H1 (cell line): ENCODE data around the gene AGAP1. TPM values are rescaled to one million over a fixed set of nuclear protein-coding genes. Genes with fewer than 3 reads are reported as not detected.

Experiments used
- CBX8 ChIP-seq: fragments of 300-800, 300-1000 bp; sonication (generic); IDR thresholded peaks from 2 replicates; pipeline ENCODE4 v1.7.1; 2016; ENCODE audit warnings: low read depth, low read length, borderline replicate concordance
- CEBPB ChIP-seq: IDR thresholded peaks from 2 replicates; pipeline ENCODE4 v1.6.1; 2012; ENCODE audit warnings: low read depth, low read length
- FOSL1 ChIP-seq: IDR thresholded peaks from 2 replicates; pipeline ENCODE4 v1.6.1; 2011; ENCODE audit warnings: mild to moderate bottlenecking, low read depth, low read length, moderate library complexity; ENCODE audit not compliant: insufficient read depth
- HDAC2 ChIP-seq, 2 experiments: fragments of 300-600 bp in 1 of 2; sonication (generic) in 1 of 2; IDR thresholded peaks; 2 replicates each; pipeline ENCODE4 v1.6.1; 2011 to 2012; ENCODE audit warnings: low read depth in 2 of 2, low read length in 2 of 2, mild to moderate bottlenecking in 2 of 2, moderate library complexity in 2 of 2, borderline replicate concordance in 1 of 2, inconsistent platforms in 1 of 2
- JUND ChIP-seq: IDR thresholded peaks from 2 replicates; pipeline ENCODE4 v1.6.1; 2011; ENCODE audit warnings: mild to moderate bottlenecking, improper control_type of control experiment, low read length
- RAD21 ChIP-seq, 2 experiments: IDR thresholded peaks in 1 of 2; conservative IDR thresholded peaks in 1 of 2; 2 replicates each; pipeline ENCODE4 v1.6.1; 2011; ENCODE audit warnings: low read depth in 2 of 2, low read length in 2 of 2, improper control_type of control experiment in 1 of 2, inconsistent platforms in 1 of 2, mild to moderate bottlenecking in 1 of 2, moderate library complexity in 1 of 2
- RNF2 ChIP-seq: fragments of 200-900, 300-1000 bp; sonication (generic); IDR thresholded peaks from 2 replicates; pipeline ENCODE4 v1.7.1; 2016; ENCODE audit warnings: borderline replicate concordance, low read depth, mild to moderate bottlenecking, antibody characterized with exemption, low read length; ENCODE audit not compliant: poor library complexity, severe bottlenecking; ENCODE audit errors: missing control alignments
- SAP30 ChIP-seq: fragments of 300-600 bp; sonication (generic); IDR thresholded peaks from 2 replicates; pipeline ENCODE4 v1.7.1; 2012; ENCODE audit warnings: low read length, moderate library complexity, mild to moderate bottlenecking, inconsistent platforms; ENCODE audit not compliant: insufficient read depth, insufficient replicate concordance
- SIRT6 ChIP-seq: IDR thresholded peaks from one replicate; pipeline ENCODE4 v1.7.1; 2012; ENCODE audit warnings: low read length, inconsistent platforms
- SP4 ChIP-seq: IDR thresholded peaks from 2 replicates; pipeline ENCODE4 v1.6.1; 2012; ENCODE audit warnings: low read length, inconsistent platforms
- polyA plus RNA-seq, 7 experiments: library from polyadenylated mRNA; depleted of rRNA in 3 of 7; stranded (reverse) in 5 of 7; unstranded in 2 of 7; fragments of >200 nt in 5 of 7; fragments of 200-250 nt in 2 of 7; gene quantifications; 1 replicate in 5 of 7; 2 replicates in 1 of 7; 4 replicates in 1 of 7; pipeline versions ENCODE4 v1.2.1 to v1.2.3, GENCODE V29; 2011 to 2013; ENCODE audit warnings: missing spikeins in 2 of 7, mixed read lengths in 2 of 7
- total RNA-seq: library from RNA; stranded (reverse); fragmentation: NEBNext Ultra II Directional; extraction: Animal tissue kit (Norgen Biotek cat#: 25700); gene quantifications from 2 replicates; pipeline ENCODE4 v1.2.1, GENCODE V29; 2021
- TF ChIP-seq, protein P1 (sequence below): fragments of 300-600 bp; sonication (generic); IDR thresholded peaks from 2 replicates; pipeline ENCODE4 v1.7.1; 2012; ENCODE audit warnings: low read length, moderate library complexity, mild to moderate bottlenecking, inconsistent platforms; ENCODE audit not compliant: insufficient replicate concordance

AGAP1 gene
- total and polyA plus RNA-seq, 2 of the 8 experiments (the other 6 are each of a cell fraction or from before 2014, with no cell fraction given) = 18.1 to 39.4 TPM

DNA sequence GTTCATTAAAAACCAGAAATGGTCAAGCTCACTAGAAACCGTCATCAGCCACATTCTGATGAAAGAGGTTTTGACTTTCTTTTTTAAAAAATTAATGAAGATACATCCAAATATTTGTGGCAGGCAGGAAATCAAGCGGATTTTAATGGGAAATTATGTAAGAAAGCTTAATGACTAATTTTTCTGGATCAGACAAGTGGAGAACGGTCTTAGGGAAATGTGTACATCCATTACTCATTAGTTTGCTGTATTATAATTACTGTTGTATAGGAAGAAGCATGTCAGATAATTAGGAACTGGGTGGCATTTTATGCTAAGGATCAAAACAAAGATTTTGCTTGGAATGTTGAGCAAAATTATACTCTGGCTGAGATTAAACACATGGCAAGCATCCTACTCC lies 39.4 kb downstream of the AGAP1 start (continued):
- TF ChIP-seq, protein P1, sequence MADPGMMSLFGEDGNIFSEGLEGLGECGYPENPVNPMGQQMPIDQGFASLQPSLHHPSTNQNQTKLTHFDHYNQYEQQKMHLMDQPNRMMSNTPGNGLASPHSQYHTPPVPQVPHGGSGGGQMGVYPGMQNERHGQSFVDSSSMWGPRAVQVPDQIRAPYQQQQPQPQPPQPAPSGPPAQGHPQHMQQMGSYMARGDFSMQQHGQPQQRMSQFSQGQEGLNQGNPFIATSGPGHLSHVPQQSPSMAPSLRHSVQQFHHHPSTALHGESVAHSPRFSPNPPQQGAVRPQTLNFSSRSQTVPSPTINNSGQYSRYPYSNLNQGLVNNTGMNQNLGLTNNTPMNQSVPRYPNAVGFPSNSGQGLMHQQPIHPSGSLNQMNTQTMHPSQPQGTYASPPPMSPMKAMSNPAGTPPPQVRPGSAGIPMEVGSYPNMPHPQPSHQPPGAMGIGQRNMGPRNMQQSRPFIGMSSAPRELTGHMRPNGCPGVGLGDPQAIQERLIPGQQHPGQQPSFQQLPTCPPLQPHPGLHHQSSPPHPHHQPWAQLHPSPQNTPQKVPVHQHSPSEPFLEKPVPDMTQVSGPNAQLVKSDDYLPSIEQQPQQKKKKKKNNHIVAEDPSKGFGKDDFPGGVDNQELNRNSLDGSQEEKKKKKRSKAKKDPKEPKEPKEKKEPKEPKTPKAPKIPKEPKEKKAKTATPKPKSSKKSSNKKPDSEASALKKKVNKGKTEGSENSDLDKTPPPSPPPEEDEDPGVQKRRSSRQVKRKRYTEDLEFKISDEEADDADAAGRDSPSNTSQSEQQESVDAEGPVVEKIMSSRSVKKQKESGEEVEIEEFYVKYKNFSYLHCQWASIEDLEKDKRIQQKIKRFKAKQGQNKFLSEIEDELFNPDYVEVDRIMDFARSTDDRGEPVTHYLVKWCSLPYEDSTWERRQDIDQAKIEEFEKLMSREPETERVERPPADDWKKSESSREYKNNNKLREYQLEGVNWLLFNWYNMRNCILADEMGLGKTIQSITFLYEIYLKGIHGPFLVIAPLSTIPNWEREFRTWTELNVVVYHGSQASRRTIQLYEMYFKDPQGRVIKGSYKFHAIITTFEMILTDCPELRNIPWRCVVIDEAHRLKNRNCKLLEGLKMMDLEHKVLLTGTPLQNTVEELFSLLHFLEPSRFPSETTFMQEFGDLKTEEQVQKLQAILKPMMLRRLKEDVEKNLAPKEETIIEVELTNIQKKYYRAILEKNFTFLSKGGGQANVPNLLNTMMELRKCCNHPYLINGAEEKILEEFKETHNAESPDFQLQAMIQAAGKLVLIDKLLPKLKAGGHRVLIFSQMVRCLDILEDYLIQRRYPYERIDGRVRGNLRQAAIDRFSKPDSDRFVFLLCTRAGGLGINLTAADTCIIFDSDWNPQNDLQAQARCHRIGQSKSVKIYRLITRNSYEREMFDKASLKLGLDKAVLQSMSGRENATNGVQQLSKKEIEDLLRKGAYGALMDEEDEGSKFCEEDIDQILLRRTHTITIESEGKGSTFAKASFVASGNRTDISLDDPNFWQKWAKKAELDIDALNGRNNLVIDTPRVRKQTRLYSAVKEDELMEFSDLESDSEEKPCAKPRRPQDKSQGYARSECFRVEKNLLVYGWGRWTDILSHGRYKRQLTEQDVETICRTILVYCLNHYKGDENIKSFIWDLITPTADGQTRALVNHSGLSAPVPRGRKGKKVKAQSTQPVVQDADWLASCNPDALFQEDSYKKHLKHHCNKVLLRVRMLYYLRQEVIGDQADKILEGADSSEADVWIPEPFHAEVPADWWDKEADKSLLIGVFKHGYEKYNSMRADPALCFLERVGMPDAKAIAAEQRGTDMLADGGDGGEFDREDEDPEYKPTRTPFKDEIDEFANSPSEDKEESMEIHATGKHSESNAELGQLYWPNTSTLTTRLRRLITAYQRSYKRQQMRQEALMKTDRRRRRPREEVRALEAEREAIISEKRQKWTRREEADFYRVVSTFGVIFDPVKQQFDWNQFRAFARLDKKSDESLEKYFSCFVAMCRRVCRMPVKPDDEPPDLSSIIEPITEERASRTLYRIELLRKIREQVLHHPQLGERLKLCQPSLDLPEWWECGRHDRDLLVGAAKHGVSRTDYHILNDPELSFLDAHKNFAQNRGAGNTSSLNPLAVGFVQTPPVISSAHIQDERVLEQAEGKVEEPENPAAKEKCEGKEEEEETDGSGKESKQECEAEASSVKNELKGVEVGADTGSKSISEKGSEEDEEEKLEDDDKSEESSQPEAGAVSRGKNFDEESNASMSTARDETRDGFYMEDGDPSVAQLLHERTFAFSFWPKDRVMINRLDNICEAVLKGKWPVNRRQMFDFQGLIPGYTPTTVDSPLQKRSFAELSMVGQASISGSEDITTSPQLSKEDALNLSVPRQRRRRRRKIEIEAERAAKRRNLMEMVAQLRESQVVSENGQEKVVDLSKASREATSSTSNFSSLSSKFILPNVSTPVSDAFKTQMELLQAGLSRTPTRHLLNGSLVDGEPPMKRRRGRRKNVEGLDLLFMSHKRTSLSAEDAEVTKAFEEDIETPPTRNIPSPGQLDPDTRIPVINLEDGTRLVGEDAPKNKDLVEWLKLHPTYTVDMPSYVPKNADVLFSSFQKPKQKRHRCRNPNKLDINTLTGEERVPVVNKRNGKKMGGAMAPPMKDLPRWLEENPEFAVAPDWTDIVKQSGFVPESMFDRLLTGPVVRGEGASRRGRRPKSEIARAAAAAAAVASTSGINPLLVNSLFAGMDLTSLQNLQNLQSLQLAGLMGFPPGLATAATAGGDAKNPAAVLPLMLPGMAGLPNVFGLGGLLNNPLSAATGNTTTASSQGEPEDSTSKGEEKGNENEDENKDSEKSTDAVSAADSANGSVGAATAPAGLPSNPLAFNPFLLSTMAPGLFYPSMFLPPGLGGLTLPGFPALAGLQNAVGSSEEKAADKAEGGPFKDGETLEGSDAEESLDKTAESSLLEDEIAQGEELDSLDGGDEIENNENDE = no peak
- TF ChIP-seq SIRT6 (no peak), CBX8 (no peak), SAP30 (no peak), RAD21 (IDR thresholded peaks at IDR 0.05 in 1 of 2, conservative IDR thresholded peaks at IDR 0.05 in 1 of 2; ENCODE audit: low read depth in 2 of 2, low read length in 2 of 2) (no peak), FOSL1 (no peak), RNF2 (no peak), CEBPB (no peak), JUND (no peak), HDAC2 (IDR thresholded peaks at IDR 0.05; ENCODE audit: borderline replicate concordance in 1 of 2, low read depth in 2 of 2, low read length in 2 of 2) (no peak), SP4 (no peak)
